GM06990 (cell line): ENCODE results near the gene SPDYE16.
"Not testable (repeated sequence)": the region's sequence is repeated elsewhere in the genome, so short reads cannot be mapped to it uniquely, and the experiment has no call there.

ENCODE experiments used
- DNase-seq: peaks from one replicate; pipeline ENCODE4 v3.0.0-alpha.2; 2011; ENCODE audit not compliant: insufficient read length; ENCODE audit errors: extremely low read depth
- H3K27me3 ChIP-seq: replicated peaks from 2 replicates; pipeline ENCODE4 v1.6.0; 2011; ENCODE audit warnings: low read length; ENCODE audit not compliant: control insufficient read depth, insufficient read depth
- H3K36me3 ChIP-seq: 2 replicates; pipeline ENCODE4 v1.5.1; 2011; ENCODE audit warnings: low read length; ENCODE audit not compliant: control insufficient read depth, insufficient read depth
- H3K4me3 ChIP-seq: replicated peaks from 2 replicates; pipeline ENCODE4 v1.5.1; 2011; ENCODE audit warnings: low read depth, mild to moderate bottlenecking, control low read depth, low read length
- CTCF ChIP-seq: IDR thresholded peaks from 2 replicates; pipeline ENCODE4 v1.5.1; 2011; ENCODE audit warnings: low read length, control low read depth, mild to moderate bottlenecking, inconsistent platforms; ENCODE audit not compliant: insufficient read depth, poor library complexity, severe bottlenecking

SPDYE16 gene

GRCh38 chr7:76509931-76510877 lies 32.9 kb downstream of the SPDYE16 start, which contains the start of gene UPK3B:
TSS of gene UPK3B (plus strand) at chr7:76510552. CDS start at chr7:76510653, 101 bp downstream.
- H3K36me3 ChIP-seq = peaks cover 6% of the 10 kb centered on the region
- no peak within 1 kb of the TSS for H3K4me3 ChIP-seq
- DNase-seq = no peak
- no peaks in the 10 kb centered on the region for H3K27me3 ChIP-seq
- TF ChIP-seq CTCF = no peak

- peaks cover 6% of the 10 kb centered on the region for H3K36me3 ChIP-seq
- DNase-seq = no peak
- H3K4me3 ChIP-seq = no peak overlapping the region
- TF ChIP-seq CTCF = no peak
- H3K27me3 ChIP-seq = no peaks in the 10 kb centered on the region
Observed at GRCh38 chr7:76507723-76508406, 35.2 kb downstream of the SPDYE16 start.

- not testable (repeated sequence) for H3K4me3 ChIP-seq, DNase-seq, H3K36me3 ChIP-seq, H3K27me3 ChIP-seq
Observed at GRCh38 chr7:76506643-76507042, 36.5 kb downstream of the SPDYE16 start.

GRCh38 chr7:76506081-76506440 lies 37.0 kb downstream of the SPDYE16 start:
- TF ChIP-seq CTCF = no peak
- Histone ChIP-seq H3K4me3 (no peak overlapping the region), H3K36me3 (peaks cover 6% of the 10 kb centered on the region), H3K27me3 (no peaks in the 10 kb centered on the region)
- no peak for DNase-seq

- no peak for TF ChIP-seq CTCF
- no peak for DNase-seq
- Histone ChIP-seq H3K4me3 (no peak overlapping the region), H3K36me3 (peaks cover 6% of the 10 kb centered on the region), H3K27me3 (no peaks in the 10 kb centered on the region)
Observed at GRCh38 chr7:76505168-76506080, 37.7 kb downstream of the SPDYE16 start.

GRCh38 chr7:76504351-76505167 lies 38.5 kb downstream of the SPDYE16 start:
- DNase-seq, H3K36me3 ChIP-seq, H3K27me3 ChIP-seq, H3K4me3 ChIP-seq: not testable (repeated sequence)

GRCh38 chr7:76503244-76503643 lies 39.9 kb downstream of the SPDYE16 start:
- H3K27me3 ChIP-seq, H3K36me3 ChIP-seq, H3K4me3 ChIP-seq, DNase-seq: not testable (repeated sequence)

- not testable (repeated sequence) for H3K27me3 ChIP-seq, H3K4me3 ChIP-seq, H3K36me3 ChIP-seq, DNase-seq
Observed at GRCh38 chr7:76502836-76503235, 40.3 kb downstream of the SPDYE16 start.

GRCh38 chr7:76502224-76502623 lies 40.9 kb downstream of the SPDYE16 start:
- H3K36me3 ChIP-seq, H3K27me3 ChIP-seq, H3K4me3 ChIP-seq, DNase-seq: not testable (repeated sequence)
